NCI-H345 (cell line): Measurements from ENCODE around the gene FBLN1.

Source experiments
- DNase-seq: peaks from one replicate; lab custom pipeline; 2025; lab: John Stamatoyannopoulos, UW

Gene FBLN1

GRCh38 chr22:45640291-45640940 lies 137.7 kb downstream of the FBLN1 start:
- no peak for DNase-seq

- DNase-seq = no peak
Measured at GRCh38 chr22:45640941-45641621, 138.4 kb downstream of the FBLN1 start.

GRCh38 chr22:45642986-45643385 lies 140.3 kb downstream of the FBLN1 start:
- DNase-seq = no peak

GRCh38 chr22:45644714-45645113 lies 142.0 kb downstream of the FBLN1 start:
- DNase-seq = no peak

GRCh38 chr22:45645150-45645525 lies 142.5 kb downstream of the FBLN1 start:
- no peak for DNase-seq

GRCh38 chr22:45645526-45646414 lies 143.1 kb downstream of the FBLN1 start:
- DNase-seq = peak; percentile 28

- DNase-seq = no peak
Measured at GRCh38 chr22:45647532-45648225, 145.0 kb downstream of the FBLN1 start.

- no peak for DNase-seq
Measured at GRCh38 chr22:45648301-45649117, 145.8 kb downstream of the FBLN1 start.

- no peak for DNase-seq
Measured at GRCh38 chr22:45649809-45650208, 147.1 kb downstream of the FBLN1 start.

GRCh38 chr22:45650721-45651120 lies 148.0 kb downstream of the FBLN1 start:
- no peak for DNase-seq
